HG03378 (cell line): Measurements from ENCODE around the gene TSPAN14.
"Not testable (repeated sequence)": the region's sequence is repeated elsewhere in the genome, so short reads cannot be mapped to it uniquely, and the experiment has no call there.

Experiments
- ATAC-seq: cut with Tn5 transposase; IDR thresholded peaks from one replicate; pipeline ENCODE4 v1.9.1; 2021; ENCODE audit warnings: mild to moderate bottlenecking, moderate library complexity; ENCODE audit not compliant: unreplicated experiment

The TSPAN14 gene

GRCh38 chr10:80520661-80521470 lies 66.8 kb downstream of the TSPAN14 start:
- no peak for ATAC-seq

DNA sequence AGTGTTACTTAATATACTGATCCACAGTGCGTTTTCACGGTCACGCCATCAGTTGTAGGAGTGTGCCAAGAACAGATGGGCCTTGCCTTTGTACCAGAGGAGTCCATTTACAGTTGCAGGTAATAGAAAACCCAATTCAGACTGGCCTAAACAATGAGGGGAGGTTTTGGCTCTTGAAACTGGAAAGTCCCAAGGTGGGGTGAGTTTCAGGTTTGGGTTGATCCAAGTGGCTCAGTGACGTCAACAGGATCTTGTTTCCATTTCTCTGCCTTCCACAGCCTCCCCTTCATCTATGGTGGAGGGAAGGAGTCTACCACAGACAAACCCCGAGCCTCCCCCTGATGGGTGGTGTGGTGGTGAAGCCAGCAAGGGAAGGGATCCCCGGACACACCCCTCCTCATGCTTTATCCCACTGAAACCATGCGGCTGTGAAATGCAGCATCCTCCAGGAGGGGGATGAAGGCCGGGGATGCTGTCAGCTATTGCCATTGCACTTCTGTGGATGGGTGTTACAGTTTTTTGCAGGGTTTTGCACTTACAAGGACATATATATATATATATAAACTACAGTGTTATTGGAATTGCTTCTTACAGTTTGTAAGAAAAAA lies 68.8 kb downstream of the TSPAN14 start:
- no peak for ATAC-seq

- ATAC-seq: no peak
These were observed 69.7 kb downstream of the TSPAN14 start for GRCh38 chr10:80523773-80524172.

GRCh38 chr10:80524190-80524909 lies 70.2 kb downstream of the TSPAN14 start:
- no peak for ATAC-seq

- ATAC-seq: no peak
These were observed 72.1 kb downstream of the TSPAN14 start for GRCh38 chr10:80526218-80526617.

- ATAC-seq: no peak
These were observed 72.6 kb downstream of the TSPAN14 start for GRCh38 chr10:80526742-80527141.

DNA sequence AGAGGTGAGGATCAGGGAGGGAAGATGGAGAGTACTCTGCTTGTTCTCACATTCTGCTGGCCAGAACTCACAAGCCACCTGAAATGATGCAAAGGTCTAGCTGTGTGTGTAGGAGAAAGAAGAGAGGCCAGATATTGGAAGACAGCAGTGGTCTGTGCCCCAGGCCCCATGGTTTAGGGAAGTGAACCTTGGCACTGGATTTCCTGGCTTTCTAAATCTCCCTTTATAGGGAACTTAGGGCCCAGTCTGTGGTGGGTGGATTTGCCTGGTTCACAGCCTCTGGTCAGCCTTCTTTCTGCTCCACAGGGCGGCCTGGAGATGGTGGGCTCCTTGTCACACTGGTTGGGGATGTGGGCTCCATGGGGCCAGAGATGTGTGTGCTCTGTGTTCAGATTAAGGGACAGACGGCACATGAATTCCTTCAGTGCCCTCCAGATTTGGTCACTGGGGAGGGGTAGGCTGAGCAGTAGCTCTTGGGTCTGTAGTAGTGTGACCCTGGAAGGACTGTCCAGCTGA lies 74.1 kb downstream of the TSPAN14 start:
- no peak for ATAC-seq

- ATAC-seq: no peak
These were observed 74.8 kb downstream of the TSPAN14 start for GRCh38 chr10:80528901-80529300.

- ATAC-seq: no peak
These were observed 75.5 kb downstream of the TSPAN14 start for GRCh38 chr10:80529604-80530003.

- peak; percentile 57 for ATAC-seq
These were observed 76.1 kb downstream of the TSPAN14 start for GRCh38 chr10:80530251-80530650.

- no peak for ATAC-seq
These were observed 76.7 kb downstream of the TSPAN14 start for GRCh38 chr10:80530816-80531215.

DNA sequence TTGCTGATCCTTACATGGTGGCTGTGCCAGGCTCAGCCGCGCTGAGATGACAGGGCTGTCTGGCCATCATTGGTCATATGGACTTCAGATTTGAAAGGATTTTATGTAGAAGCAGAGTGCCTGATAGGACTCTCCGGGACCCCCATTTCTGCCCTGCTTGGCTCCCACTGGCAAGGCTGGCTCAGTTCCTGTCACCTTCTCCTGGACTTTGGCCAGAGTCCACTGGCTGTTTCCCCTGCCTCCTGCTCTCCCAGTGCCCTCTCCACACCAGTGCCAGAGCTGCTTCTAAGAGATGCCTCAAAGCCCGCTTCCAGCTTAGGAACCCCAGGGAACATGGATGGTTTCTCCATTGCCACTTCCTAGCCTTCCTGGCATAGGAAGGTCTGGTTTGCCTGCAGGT lies 78.5 kb downstream of the TSPAN14 start:
- ATAC-seq: no peak

DNA sequence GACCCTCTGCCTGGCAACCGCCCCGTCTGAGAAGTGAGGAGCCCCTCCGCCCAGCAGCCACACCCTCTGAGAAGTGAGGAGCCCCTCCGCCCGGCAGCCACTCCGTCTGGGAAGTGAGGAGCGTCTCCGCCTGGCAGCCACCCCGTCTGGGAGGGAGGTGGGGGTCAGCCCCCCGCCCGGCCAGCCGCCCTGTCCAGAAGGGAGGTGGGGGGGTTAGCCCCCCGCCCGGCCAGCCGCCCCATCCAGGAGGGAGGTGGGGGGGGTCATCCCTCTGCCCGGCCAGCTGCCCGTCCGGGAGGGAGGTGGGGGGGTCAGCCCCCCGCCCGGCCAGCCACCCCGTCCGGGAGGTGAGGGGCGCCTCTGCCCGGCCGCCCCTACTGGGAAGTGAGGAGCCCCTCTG lies 79.9 kb downstream of the TSPAN14 start:
- not testable (repeated sequence) for ATAC-seq

GRCh38 chr10:80534646-80535045 lies 80.5 kb downstream of the TSPAN14 start:
- not testable (repeated sequence) for ATAC-seq

GRCh38 chr10:80535671-80536360 lies 81.7 kb downstream of the TSPAN14 start:
- ATAC-seq: peak; percentile 64

- ATAC-seq: no peak
These were observed 82.3 kb downstream of the TSPAN14 start for GRCh38 chr10:80536361-80536835.

GRCh38 chr10:80537086-80537735 lies 83.1 kb downstream of the TSPAN14 start:
- ATAC-seq: no peak

- no peak for ATAC-seq
These were observed 83.8 kb downstream of the TSPAN14 start, which contains the start of gene SH2D4B for GRCh38 chr10:80537736-80538480. SH2D4B (plus strand) TSS chr10:80537902; CDS start chr10:80538332, 430 bp downstream.

DNA sequence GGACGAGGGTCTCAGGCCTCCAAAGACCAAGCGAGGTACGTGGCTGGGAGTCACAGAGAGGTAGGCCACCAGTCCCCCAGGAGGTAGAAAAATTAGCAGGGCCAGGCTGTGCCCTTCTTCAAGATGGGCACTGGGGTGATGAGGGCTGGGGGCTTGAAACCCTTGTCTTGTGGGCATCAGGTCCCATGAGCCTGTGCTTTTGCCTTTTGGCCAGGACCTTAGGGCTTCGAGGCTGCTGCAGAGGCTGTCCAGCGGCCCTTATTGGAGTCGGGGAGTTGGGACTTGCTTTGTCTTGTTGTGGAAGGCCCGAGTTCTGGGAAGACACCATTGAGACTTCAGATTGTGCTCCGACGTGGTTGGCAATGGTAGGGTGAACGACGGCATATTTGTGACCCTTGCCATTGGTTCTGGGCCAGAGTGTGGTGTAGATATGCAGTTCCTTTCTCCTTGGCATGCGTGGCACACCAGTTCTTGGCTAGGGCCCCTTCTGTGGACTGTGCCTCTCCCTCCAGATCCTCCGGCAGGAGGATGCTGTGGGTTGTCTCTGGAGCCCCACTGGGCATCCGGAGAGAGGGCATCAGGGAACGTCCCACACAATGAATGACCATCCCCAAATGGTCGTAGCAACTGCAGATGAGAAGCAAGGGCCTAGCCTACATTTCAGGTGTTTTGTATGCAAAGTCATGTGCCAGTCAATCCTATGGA lies 84.5 kb downstream of the TSPAN14 start:
- ATAC-seq: no peak
